Measurements from ENCODE around the gene OR12D3.
"Not testable (repeated sequence)": the region's sequence is repeated elsewhere in the genome, so short reads cannot be mapped to it uniquely, and the experiment has no call there.

Gene OR12D3

GRCh38 chr6:29375191-29375590, at the start of gene OR12D3:
Gene OR12D3, minus strand, starts transcription at chr6:29375291. Its CDS starts 4 bp downstream, at chr6:29375287.
- no peak for DNase-seq

GRCh38 chr6:29424575-29424974, 49.5 kb upstream of the OR12D3 start:
- no peak for DNase-seq

GRCh38 chr6:29424168-29424567, 49.1 kb upstream of the OR12D3 start:
- no peak for DNase-seq

- no peak for DNase-seq
Observed at GRCh38 chr6:29419516-29419915, 44.4 kb upstream of the OR12D3 start.

GRCh38 chr6:29414588-29414987, 39.5 kb upstream of the OR12D3 start, which contains the start of gene OR12D1:
Gene OR12D1, plus strand, starts transcription at chr6:29414928.
- DNase-seq: no peak

- DNase-seq: no peak
Observed at GRCh38 chr6:29403801-29404200, 28.7 kb upstream of the OR12D3 start.

- DNase-seq: no peak
Observed at GRCh38 chr6:29399525-29399924, 24.4 kb upstream of the OR12D3 start.

- DNase-seq: no peak
Observed at GRCh38 chr6:29395331-29395730, 20.2 kb upstream of the OR12D3 start, which contains the start of gene OR12D2. Gene OR12D2, plus strand, starts transcription at chr6:29395631. Its CDS starts 1,069 bp downstream, at chr6:29396700.

- no peak for DNase-seq
Observed at GRCh38 chr6:29388533-29388932, 13.4 kb upstream of the OR12D3 start.

GRCh38 chr6:29376003-29376402, 912 bp upstream of the OR12D3 start:
- DNase-seq: no peak

GRCh38 chr6:29368765-29369164, 6.3 kb downstream of the OR12D3 start, which contains the start of gene OR5V1:
Gene OR5V1, minus strand, starts transcription at chr6:29368865. Its CDS starts 12,670 bp downstream, at chr6:29356195.
- DNase-seq: no peak

- no peak for DNase-seq
Observed at GRCh38 chr6:29355603-29356002, 19.5 kb downstream of the OR12D3 start.

GRCh38 chr6:29354980-29355379, 20.1 kb downstream of the OR12D3 start:
- DNase-seq: no peak

- DNase-seq: not testable (repeated sequence)
Observed at GRCh38 chr6:29349348-29349747, 25.7 kb downstream of the OR12D3 start.

GRCh38 chr6:29345380-29345779, 29.7 kb downstream of the OR12D3 start:
- DNase-seq: no peak

- DNase-seq: no peak
Observed at GRCh38 chr6:29336269-29336668, 38.8 kb downstream of the OR12D3 start.

- no peak for DNase-seq
Observed at GRCh38 chr6:29332676-29333075, 42.4 kb downstream of the OR12D3 start.

GRCh38 chr6:29325777-29326176, 49.3 kb downstream of the OR12D3 start:
- DNase-seq: no peak

All from eye (tissue), 1 donor.